Breast epithelium (tissue), 3 donors: ENCODE measurements around the gene ST3GAL6.

ENCODE experiments used
- CTCF ChIP-seq, 3 donors: fragments of 450-650 bp; IDR thresholded peaks; one replicate each; pipeline ENCODE4 v1.5.1; 2016 to 2017; ENCODE audit warnings: antibody characterized with exemption in 3 of 3, mild to moderate bottlenecking in 3 of 3, moderate library complexity in 3 of 3
- POLR2A ChIP-seq: fragments of 450-650 bp; IDR thresholded peaks from one replicate; pipeline ENCODE4 v1.6.1; 2016; ENCODE audit warnings: antibody characterized with exemption, mild to moderate bottlenecking, moderate library complexity
- POLR2AphosphoS5 ChIP-seq, 3 donors: sonication (generic); formaldehyde crosslinking; IDR thresholded peaks; one replicate each; pipeline ENCODE4 v1.6.1; 2017; ENCODE audit warnings: antibody characterized with exemption in 3 of 3

- TF ChIP-seq CTCF (IDR thresholded peaks at IDR 0.05) (peak; percentile 67 to 85 (median 78)), POLR2A (no peak), POLR2AphosphoS5 (IDR thresholded peaks at IDR 0.05) (no peak)
These were observed 54.5 kb downstream of the ST3GAL6 start for GRCh38 chr3:98817547-98818041.
